Stimulated activated CD4-positive, alpha-beta T cell treated with anti-CD3 and anti-CD28 coated beads, Interleukin-4, amount 100 ng/mL, for 1 hour (primary cell): ENCODE results near the gene AMOTL2.

Source experiments
- DNase-seq: peaks from one replicate; pipeline ENCODE4 v3.0.0-alpha.2; 2020

The AMOTL2 gene

GRCh38 chr3:134312873-134313846 lies 61.1 kb downstream of the AMOTL2 start:
- no peak for DNase-seq

GRCh38 chr3:134312072-134312872 lies 62.0 kb downstream of the AMOTL2 start:
- DNase-seq: no peak

DNA sequence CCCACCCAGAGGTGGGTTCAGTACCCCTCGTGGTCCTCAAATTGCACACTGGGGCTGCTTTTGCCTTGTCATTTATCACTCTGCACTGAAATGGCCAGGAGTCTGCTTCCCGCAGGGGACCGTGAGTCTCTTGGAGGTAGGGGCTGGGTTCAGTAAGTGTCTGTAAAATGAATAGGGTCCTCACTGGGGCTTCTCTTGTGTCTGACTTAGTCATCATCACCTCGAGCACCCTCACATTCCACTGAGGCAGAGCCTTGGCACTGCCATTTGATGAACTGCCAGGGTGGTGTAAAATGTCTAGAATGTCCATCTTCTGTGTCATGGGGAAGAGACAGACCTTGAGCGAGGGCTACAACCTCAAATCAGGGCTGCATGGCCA lies 62.6 kb downstream of the AMOTL2 start:
- DNase-seq: no peak

- DNase-seq: no peak
Observed at GRCh38 chr3:134311265-134311664, 63.0 kb downstream of the AMOTL2 start.

DNA sequence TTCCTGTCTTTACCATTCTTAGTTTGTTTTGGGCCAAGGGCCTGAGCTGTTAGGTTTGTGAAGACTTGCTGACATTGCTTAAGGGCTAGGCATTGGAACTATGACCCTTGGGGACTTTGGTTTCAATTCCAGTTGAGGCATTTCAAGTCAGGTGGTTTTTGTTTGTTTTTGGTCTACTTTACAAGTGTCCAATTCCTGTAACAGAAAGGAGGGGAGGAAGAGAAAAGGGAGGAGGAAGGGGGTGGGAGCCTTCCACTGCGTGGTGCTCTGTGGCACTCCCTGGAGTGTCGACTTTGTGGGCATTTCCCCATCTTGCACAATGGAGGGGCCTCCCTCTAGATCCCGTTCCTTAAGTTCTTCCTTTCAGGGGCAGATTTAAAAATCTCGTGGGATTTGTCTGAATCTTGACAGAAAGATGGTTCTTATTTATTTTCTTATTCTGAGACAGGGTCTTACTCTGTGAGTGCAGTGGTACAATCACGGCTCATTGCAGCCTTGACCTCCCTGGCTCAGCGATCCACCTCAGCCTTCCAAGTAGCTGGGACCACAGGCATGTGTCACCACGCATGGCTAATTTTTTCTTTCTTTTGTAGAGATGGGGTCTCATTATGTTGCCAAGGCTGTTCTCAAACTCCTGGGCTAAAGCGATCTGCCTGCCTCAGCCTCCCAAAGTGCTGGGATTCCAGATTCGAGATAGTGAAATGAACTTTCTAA lies 64.1 kb downstream of the AMOTL2 start:
- DNase-seq: no peak

DNA sequence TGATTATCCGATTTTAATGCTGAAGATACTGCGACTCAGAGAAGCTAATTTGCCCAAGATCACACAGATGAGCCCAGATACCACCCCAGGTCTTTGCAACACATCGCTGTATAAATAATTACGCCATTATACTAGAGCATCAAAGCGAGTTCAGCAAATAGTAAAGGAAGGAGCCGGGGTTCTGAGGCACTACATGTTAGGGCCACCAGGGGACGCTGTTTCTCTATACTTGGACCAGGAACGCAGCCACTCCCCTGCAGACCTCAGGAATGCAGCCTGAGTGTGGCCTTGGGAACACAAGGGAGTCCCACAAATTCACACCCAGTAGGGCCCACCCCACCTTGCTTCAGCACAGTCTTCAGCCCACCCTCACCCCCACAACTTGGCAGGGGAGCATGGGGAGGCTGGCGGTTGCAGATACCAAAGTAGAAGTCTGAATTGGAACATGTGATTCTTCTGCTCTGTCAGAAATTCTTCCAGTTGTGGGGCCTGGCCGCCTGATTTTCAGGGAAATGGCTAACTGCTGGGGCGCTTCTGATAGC lies 65.8 kb downstream of the AMOTL2 start:
- DNase-seq: peak; percentile 74

DNA sequence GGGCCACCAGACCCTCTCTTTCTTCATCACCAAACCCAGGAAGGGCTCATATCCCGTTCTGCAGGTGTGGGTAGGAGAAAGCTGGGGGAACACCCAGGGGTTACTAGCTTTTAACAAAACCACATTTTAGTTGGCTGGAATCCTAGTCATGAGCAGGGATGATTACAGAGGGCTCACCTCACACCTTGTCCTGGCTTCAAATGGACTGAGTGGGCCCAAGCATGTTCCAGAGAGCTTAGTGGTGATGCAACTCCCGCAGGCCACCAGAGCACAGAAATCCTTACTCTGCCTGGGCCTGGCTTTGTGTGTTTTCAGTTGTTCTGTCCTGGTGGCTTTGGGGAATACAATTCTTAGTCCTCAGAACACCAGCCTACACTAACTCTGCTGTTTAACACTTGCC lies 66.8 kb downstream of the AMOTL2 start:
- DNase-seq: no peak

DNA sequence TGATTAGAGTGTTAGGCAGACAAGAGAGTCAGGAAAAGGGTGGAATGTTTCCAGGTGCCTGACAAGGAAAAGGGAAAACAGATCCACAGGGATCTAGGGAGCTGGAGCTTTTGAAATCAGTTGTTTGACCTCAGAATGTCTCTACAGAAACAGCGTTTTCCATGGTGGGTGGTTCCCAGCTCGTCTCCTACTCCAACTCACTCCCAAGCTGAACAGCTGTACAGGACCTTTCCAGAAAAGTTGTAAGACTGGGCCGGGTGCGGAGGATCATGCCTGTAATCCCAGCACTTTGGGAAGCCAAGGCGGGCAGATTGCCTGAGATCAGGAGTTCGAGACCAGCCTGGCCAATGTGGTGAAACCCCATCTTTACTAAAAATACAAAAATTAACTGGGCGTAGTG lies 67.9 kb downstream of the AMOTL2 start:
- no peak for DNase-seq
